GM12878 (cell line): ENCODE measurements around the gene DTWD2. TPM values are rescaled to one million over a fixed set of nuclear protein-coding genes. Genes with fewer than 3 reads are reported as not detected.

Experiments
- ATAC-seq: fragments of 200-7000 bp; cut with Tn5 transposase; 3 replicates; pipeline ENCODE4 v1.9.1; 2020; ENCODE audit warnings: mild to moderate bottlenecking, moderate library complexity
- BruUV-seq: library from RNA; stranded (reverse); fragments of 400-500 nt; replicated peaks from 2 replicates; lab custom pipeline; 2021; lab: Mats Ljungman, UMichigan
- CTCF ChIA-PET: fragments of 300-600 bp; sonication (Branson Sonifier 250); formaldehyde crosslinking; extraction: SDS; loops from one replicate; lab custom pipeline; 2021; ENCODE audit warnings: inconsistent platforms; lab: Yijun Ruan, JAX
- POLR2A ChIA-PET: fragments of 350-600 bp; formaldehyde crosslinking; extraction: SDS; loops from one replicate; lab custom pipeline; 2021; ENCODE audit warnings: inconsistent platforms; lab: Charles Lee
- RAD21 ChIA-PET: fragments of 300-600 bp; sonication (Branson Sonifier 250); formaldehyde crosslinking; loops from one replicate; lab custom pipeline; 2023; ENCODE audit warnings: antibody characterized with exemption; ENCODE audit not compliant: unreplicated experiment; lab: Charles Lee
- SMC1A ChIA-PET: fragments of 300-600 bp; sonication (Branson Sonifier 250); formaldehyde crosslinking; loops from one replicate; lab custom pipeline; 2023; ENCODE audit not compliant: unreplicated experiment, uncharacterized antibody; lab: Charles Lee
- DNase-seq: peaks from one replicate; pipeline ENCODE4 v3.0.0-alpha.2; 2011; ENCODE audit warnings: low read depth, low spot score
- FAIRE-seq: peaks from 3 replicates; lab custom pipeline; 2011; peaks lifted over from hg19 to GRCh38; lab: Jason Lieb, UNC
- H2AFZ ChIP-seq: 2 replicates; pipeline ENCODE4 v1.6.0; 2011; ENCODE audit warnings: low read depth, low read length, control low read depth; ENCODE audit not compliant: control insufficient read depth
- H3K27ac ChIP-seq: 2 replicates; pipeline ENCODE4 v1.5.1; 2011; ENCODE audit warnings: control low read depth; ENCODE audit not compliant: control insufficient read depth, insufficient read depth
- H3K27me3 ChIP-seq, 2 experiments: replicated peaks in 1 of 2; 2 replicates each; pipeline versions ENCODE4 v1.6.0 to v1.6.1; 2011; ENCODE audit warnings: low read length in 1 of 2; ENCODE audit not compliant: control insufficient read depth in 2 of 2, insufficient read depth in 2 of 2
- H3K36me3 ChIP-seq, 2 experiments: 2 replicates each; pipeline ENCODE4 v1.5.1; 2011; ENCODE audit warnings: low read length in 1 of 2; ENCODE audit not compliant: control insufficient read depth in 2 of 2, insufficient read depth in 2 of 2
- H3K4me1 ChIP-seq: 2 replicates; pipeline ENCODE4 v1.6.1; 2011; ENCODE audit warnings: mild to moderate bottlenecking, low read length, moderate library complexity, mixed read lengths; ENCODE audit not compliant: control insufficient read depth, insufficient read depth
- H3K4me2 ChIP-seq: 2 replicates; pipeline ENCODE4 v1.6.0; 2011; ENCODE audit warnings: control low read depth; ENCODE audit not compliant: control insufficient read depth, insufficient read depth
- H3K4me3 ChIP-seq: fragments of 200-600 bp; sonication (generic); 2 replicates; pipeline ENCODE4 v1.5.1; 2016
- H3K79me2 ChIP-seq: 2 replicates; pipeline ENCODE4 v1.6.0; 2011; ENCODE audit warnings: low read length; ENCODE audit not compliant: control insufficient read depth, insufficient read depth
- H3K9ac ChIP-seq: 2 replicates; pipeline ENCODE4 v1.8.0; 2011; ENCODE audit warnings: low read length, control low read depth, mixed read lengths; ENCODE audit not compliant: control insufficient read depth, insufficient read depth
- H3K9me3 ChIP-seq: replicated peaks from 3 replicates; pipeline ENCODE4 v1.5.1; 2011; ENCODE audit warnings: mild to moderate bottlenecking, low read length; ENCODE audit not compliant: control insufficient read depth, insufficient read depth
- H4K20me1 ChIP-seq: 2 replicates; pipeline ENCODE4 v1.6.0; 2011; ENCODE audit not compliant: control insufficient read depth, insufficient read depth
- CBX5 ChIP-seq: sonication (generic); IDR thresholded peaks from 2 replicates; pipeline ENCODE4 v1.6.1; 2016; ENCODE audit warnings: low read depth, moderate library complexity, mild to moderate bottlenecking, inconsistent platforms
- CHD2 ChIP-seq: IDR thresholded peaks from 2 replicates; pipeline ENCODE4 v1.6.1; 2011; ENCODE audit warnings: low read depth, low read length, improper control_type of control experiment, borderline replicate concordance
- ELK1 ChIP-seq: IDR thresholded peaks from 2 replicates; pipeline ENCODE4 v1.6.1; 2012; ENCODE audit warnings: low read depth, low read length, improper control_type of control experiment
- GABPA ChIP-seq: IDR thresholded peaks from 2 replicates; pipeline ENCODE4 v1.6.1; 2014; ENCODE audit warnings: antibody characterized with exemption, low read depth, mild to moderate bottlenecking, inconsistent platforms
- MYC ChIP-seq: IDR thresholded peaks from 2 replicates; pipeline ENCODE4 v1.6.1; 2011; ENCODE audit warnings: mild to moderate bottlenecking, low read length, moderate library complexity, inconsistent platforms; ENCODE audit not compliant: insufficient read depth, insufficient replicate concordance, insufficient read length, severe bottlenecking
- NFIC ChIP-seq: IDR thresholded peaks from 2 replicates; pipeline ENCODE4 v1.6.1; 2012; ENCODE audit warnings: low read depth, mild to moderate bottlenecking, inconsistent platforms, low read length, moderate library complexity
- TBL1XR1 ChIP-seq: IDR thresholded peaks from 2 replicates; pipeline ENCODE4 v1.6.1; 2012; ENCODE audit warnings: low read depth, low read length, improper control_type of control experiment
- YY1 ChIP-seq: IDR thresholded peaks from 2 replicates; pipeline ENCODE4 v1.6.1; 2011; ENCODE audit warnings: low read depth, mild to moderate bottlenecking, low read length
- WGBS: methylation state at CpG from one replicate; pipeline ENCODE4 v1.1.6; 2016; ENCODE audit warnings: low lambda C conversion rate; ENCODE audit not compliant: insufficient replicate concordance, insufficient coverage; ENCODE audit errors: missing lambda C conversion rate; 5-methylcytosine and 5-hydroxymethylcytosine counted together
- in situ Hi-C: fragments of 300-500 bp; cut with MboI; formaldehyde crosslinking; loops from 9 replicates; pipeline ENCODE4 v1.14.3; 2018; ENCODE audit warnings: mixed read lengths
- intact Hi-C: fragments of 100-400 bp; cut with micrococcal nuclease; formaldehyde crosslinking; loops from one replicate; pipeline ENCODE4 v1.14.2; 2022; ENCODE audit not compliant: unreplicated experiment
- polyA plus RNA-seq, 11 experiments: library from polyadenylated mRNA; depleted of rRNA in 4 of 11; unstranded in 6 of 11; stranded (reverse) in 5 of 11; fragments of >200 nt; fragmentation: Nextera tagmentation in 4 of 11; fragmentation: Illumina TruSeq in 1 of 11; extraction: Ambion mirVana in 4 of 11; extraction: Trizol in 1 of 11; gene quantifications; 1 replicate in 1 of 11; 2 replicates in 10 of 11; pipeline versions ENCODE4 v1.2.1 to v1.2.3, GENCODE V29; 2011 to 2016; ENCODE audit warnings: inconsistent platforms in 2 of 11, missing spikeins in 2 of 11, low read depth in 1 of 11
- total RNA-seq, 4 experiments: library from RNA; depleted of rRNA in 3 of 4; stranded (reverse); fragments of >200 nt in 3 of 4; fragmentation: Illumina TruSeq in 1 of 4; extraction: Trizol in 1 of 4; gene quantifications; 2 replicates each; pipeline versions ENCODE4 v1.2.1 to v1.2.3, GENCODE V29; 2013 to 2021

Gene DTWD2
- total and polyA plus RNA-seq, 10 of the 15 experiments (the other 5 are each of a cell fraction or from before 2014, with no cell fraction given) = 0.93 to 8.4 (median 5.1) TPM

- no TSS peak for BruUV-seq
- in situ Hi-C loops (loop anchor here (5.0 to 25.0 kb wide), 3 partner anchors 422 to 1472 kb away; partner anchors contain the start of gene PRR16), intact Hi-C loops (loop anchor here (2.0 to 5.0 kb wide), 6 partner anchors 27 to 537 kb away; partner anchors contain the start of gene DMXL1)
- no peaks in the 10 kb centered on the region for H3K36me3 ChIP-seq
- no peak overlapping the region for H3K4me3 ChIP-seq
- no peak overlapping the region for H3K9ac ChIP-seq
- ChIA-PET SMC1A (interaction anchor here (0.7 to 7.4 kb wide), 20 partner anchors 15 to 445 kb away, joined by 3 to 86 read pairs (median 5); partner anchors contain the start of gene DMXL1), RAD21 (interaction anchor here (0.8 to 4.0 kb wide), 15 partner anchors 15 to 458 kb away, joined by 3 to 80 read pairs (median 9); partner anchors contain the start of gene DMXL1), CTCF (interaction anchor here (1.1 to 6.9 kb wide), 15 partner anchors 8 to 480 kb away, joined by 3 to 112 read pairs (median 6); partner anchors contain the start of gene DMXL1), POLR2A (interaction anchor here (0.5 to 5.1 kb wide), 6 partner anchors 30 to 422 kb away, joined by 3 to 20 read pairs (median 4); partner anchors contain the start of gene DMXL1)
- H3K4me1 ChIP-seq = peaks cover 7% of the 10 kb centered on the region; the same call in 1 of the 2 replicates
- WGBS = 63% methylated on average over 6 of the region's 6 CpGs
- H3K27ac ChIP-seq = no peak overlapping the region
- no peaks in the 10 kb centered on the region for H3K9me3 ChIP-seq
- no peak for ATAC-seq
- no peaks in the 10 kb centered on the region for H3K27me3 ChIP-seq
- TF ChIP-seq ELK1 (no peak), TBL1XR1 (no peak), MYC (no peak), CHD2 (no peak), GABPA (no peak), NFIC (no peak), CBX5 (no peak), YY1 (no peak)
- H3K4me2 ChIP-seq = no peak overlapping the region
- no peak overlapping the region for H2AFZ ChIP-seq
- no peak for FAIRE-seq
- peaks cover 7% of the 10 kb centered on the region for H3K79me2 ChIP-seq
- no peaks in the 10 kb centered on the region for H4K20me1 ChIP-seq
- DNase-seq = no peak
These were observed 1.5 kb upstream of the DTWD2 start for GRCh38 chr5:118989816-118990215.
